ENCODE data around the gene KEAP1. TPM values are rescaled to one million over a fixed set of nuclear protein-coding genes. Genes with fewer than 3 reads are reported as not detected.

The KEAP1 gene
- total RNA-seq, 2 experiments from 2014 or later, result 10.5 to 11.6 TPM

DNA sequence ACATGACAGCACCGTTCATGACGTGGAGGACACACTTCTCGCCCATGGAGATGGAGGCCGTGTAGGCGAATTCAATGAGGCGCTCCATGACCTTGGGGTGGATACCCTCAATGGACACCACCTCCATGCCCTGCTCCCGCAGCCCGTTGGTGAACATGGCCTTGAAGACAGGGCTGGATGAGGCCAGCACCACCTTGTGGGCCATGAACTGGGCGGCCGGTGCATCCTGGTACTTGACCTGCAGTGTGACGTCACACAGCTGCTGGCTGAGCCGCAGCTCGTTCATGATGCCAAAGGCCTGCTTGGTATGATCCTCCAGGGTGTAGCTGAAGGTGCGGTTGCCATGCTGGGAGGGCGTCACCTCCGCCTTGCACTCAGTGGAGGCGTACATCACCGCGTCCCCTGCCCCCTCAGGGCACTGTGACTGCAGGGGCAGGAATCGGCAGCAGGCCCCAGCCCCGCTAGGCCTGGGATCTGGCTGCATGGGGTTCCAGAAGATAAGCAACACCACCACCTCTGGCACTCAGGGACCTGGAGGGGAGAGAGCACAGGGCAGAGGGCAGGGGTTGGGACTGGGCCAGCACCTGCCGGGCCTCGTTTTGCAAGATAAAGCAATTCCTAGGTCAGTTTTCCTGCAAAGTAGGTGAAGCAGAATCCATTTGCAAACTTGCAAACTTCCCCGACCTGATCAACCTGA, 3.5 kb downstream of the KEAP1 start:
- CTCF ChIA-PET, result interaction anchor here (1.3 kb wide), 1 partner anchor 16 kb away, joined by 3 read pairs; no protein-coding TSS in a partner anchor
- Histone ChIP-seq H3K27me3 (ENCODE audit: control insufficient read depth in 1 of 2, insufficient read depth in 2 of 2, low read length in 2 of 2) (no peaks in the 10 kb centered on the region), H3K4me3 (ENCODE audit: low read length) (no peak overlapping the region), H3K9me3 (ENCODE audit: control insufficient read depth in 1 of 2, insufficient read depth in 1 of 2, low read length in 2 of 2) (no peaks in the 10 kb centered on the region), H3K27ac (ENCODE audit: low read depth in 1 of 2, low read length in 2 of 2) (no peak overlapping the region), H3K36me3 (ENCODE audit: insufficient read depth, low read length) (peaks cover 33% of the 10 kb centered on the region), H3K4me1 (ENCODE audit: insufficient read depth, low read length) (peaks cover 54% of the 10 kb centered on the region)
- H3K27me3 Mint-ChIP-seq, result no peaks in the 10 kb centered on the region
- peaks cover 28% of the 10 kb centered on the region for H3K4me1 Mint-ChIP-seq (ENCODE audit: low read depth)
- DNase-seq (no peak), ATAC-seq (ENCODE audit: poor library complexity) (no peak)
- intact Hi-C loops (cut with DNase I, micrococcal nuclease), result loop anchor here (5.0 to 10.0 kb wide), 2 partner anchors 43 to 155 kb away; partner anchors contain the start of genes ATG4D (in 1 of the 2) and ILF3 (in 1 of the 2)
- H3K36me3 Mint-ChIP-seq (ENCODE audit: low read depth), result peaks cover 27% of the 10 kb centered on the region
- H3K9me3 Mint-ChIP-seq, result no peaks in the 10 kb centered on the region
- POLR2A ChIA-PET, result interaction anchor here (0.7 kb wide), 1 partner anchor 202 kb away, joined by 3 read pairs; the partner anchor contains the start of gene QTRT1
- TF ChIP-seq, protein P1, sequence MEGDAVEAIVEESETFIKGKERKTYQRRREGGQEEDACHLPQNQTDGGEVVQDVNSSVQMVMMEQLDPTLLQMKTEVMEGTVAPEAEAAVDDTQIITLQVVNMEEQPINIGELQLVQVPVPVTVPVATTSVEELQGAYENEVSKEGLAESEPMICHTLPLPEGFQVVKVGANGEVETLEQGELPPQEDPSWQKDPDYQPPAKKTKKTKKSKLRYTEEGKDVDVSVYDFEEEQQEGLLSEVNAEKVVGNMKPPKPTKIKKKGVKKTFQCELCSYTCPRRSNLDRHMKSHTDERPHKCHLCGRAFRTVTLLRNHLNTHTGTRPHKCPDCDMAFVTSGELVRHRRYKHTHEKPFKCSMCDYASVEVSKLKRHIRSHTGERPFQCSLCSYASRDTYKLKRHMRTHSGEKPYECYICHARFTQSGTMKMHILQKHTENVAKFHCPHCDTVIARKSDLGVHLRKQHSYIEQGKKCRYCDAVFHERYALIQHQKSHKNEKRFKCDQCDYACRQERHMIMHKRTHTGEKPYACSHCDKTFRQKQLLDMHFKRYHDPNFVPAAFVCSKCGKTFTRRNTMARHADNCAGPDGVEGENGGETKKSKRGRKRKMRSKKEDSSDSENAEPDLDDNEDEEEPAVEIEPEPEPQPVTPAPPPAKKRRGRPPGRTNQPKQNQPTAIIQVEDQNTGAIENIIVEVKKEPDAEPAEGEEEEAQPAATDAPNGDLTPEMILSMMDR (IDR thresholded peaks at IDR 0.05), result no peak
- H3K4me3 Mint-ChIP-seq, result peak overlapping the region; percentile 87
- H3K27ac Mint-ChIP-seq, result no peak overlapping the region

DNA sequence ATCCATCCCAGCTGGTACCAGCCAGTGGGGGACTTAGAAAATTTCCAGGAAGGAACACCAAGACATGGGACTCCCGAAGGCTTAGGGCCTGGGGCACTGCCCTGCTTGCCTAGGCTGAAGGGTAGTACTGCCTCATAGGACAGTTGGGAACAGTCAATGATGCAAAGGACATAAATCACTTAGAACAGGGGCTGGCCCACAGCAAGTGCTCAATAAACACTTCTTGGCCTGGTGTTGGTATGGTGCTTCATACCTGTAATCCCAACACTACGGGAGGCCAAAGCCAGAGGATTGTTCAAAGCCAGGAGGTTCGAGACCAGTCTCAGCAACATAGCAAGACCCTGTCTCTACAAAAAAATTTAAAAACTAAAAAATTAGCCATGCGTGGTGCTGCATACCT, 5.8 kb downstream of the KEAP1 start:
- Histone ChIP-seq H3K27me3 (ENCODE audit: control insufficient read depth in 1 of 2, insufficient read depth in 2 of 2, low read length in 2 of 2) (no peaks in the 10 kb centered on the region), H3K27ac (ENCODE audit: low read depth in 1 of 2, low read length in 2 of 2) (no peak overlapping the region), H3K36me3 (ENCODE audit: insufficient read depth, low read length) (peaks cover 39% of the 10 kb centered on the region), H3K9me3 (ENCODE audit: control insufficient read depth in 1 of 2, insufficient read depth in 1 of 2, low read length in 2 of 2) (no peaks in the 10 kb centered on the region), H3K4me3 (ENCODE audit: low read length) (no peak overlapping the region), H3K4me1 (ENCODE audit: insufficient read depth, low read length) (peaks cover 48% of the 10 kb centered on the region)
- ATAC-seq (ENCODE audit: poor library complexity) (no peak), DNase-seq (no peak)
- H3K27ac Mint-ChIP-seq, result no peak overlapping the region
- peak overlapping the region; percentile 57 for H3K4me3 Mint-ChIP-seq
- no peaks in the 10 kb centered on the region for H3K27me3 Mint-ChIP-seq
- ChIA-PET CTCF (interaction anchor here (0.7 kb wide), 1 partner anchor 69 kb away, joined by 3 read pairs; no protein-coding TSS in a partner anchor), POLR2A (no interaction called here)
- peaks cover 33% of the 10 kb centered on the region for H3K36me3 Mint-ChIP-seq (ENCODE audit: low read depth)
- TF ChIP-seq, protein P1 (IDR thresholded peaks at IDR 0.05), result no peak
- intact Hi-C loops (cut with DNase I, micrococcal nuclease), result no loop called here
- H3K9me3 Mint-ChIP-seq, result no peaks in the 10 kb centered on the region
- H3K4me1 Mint-ChIP-seq (ENCODE audit: low read depth), result peaks cover 25% of the 10 kb centered on the region

DNA sequence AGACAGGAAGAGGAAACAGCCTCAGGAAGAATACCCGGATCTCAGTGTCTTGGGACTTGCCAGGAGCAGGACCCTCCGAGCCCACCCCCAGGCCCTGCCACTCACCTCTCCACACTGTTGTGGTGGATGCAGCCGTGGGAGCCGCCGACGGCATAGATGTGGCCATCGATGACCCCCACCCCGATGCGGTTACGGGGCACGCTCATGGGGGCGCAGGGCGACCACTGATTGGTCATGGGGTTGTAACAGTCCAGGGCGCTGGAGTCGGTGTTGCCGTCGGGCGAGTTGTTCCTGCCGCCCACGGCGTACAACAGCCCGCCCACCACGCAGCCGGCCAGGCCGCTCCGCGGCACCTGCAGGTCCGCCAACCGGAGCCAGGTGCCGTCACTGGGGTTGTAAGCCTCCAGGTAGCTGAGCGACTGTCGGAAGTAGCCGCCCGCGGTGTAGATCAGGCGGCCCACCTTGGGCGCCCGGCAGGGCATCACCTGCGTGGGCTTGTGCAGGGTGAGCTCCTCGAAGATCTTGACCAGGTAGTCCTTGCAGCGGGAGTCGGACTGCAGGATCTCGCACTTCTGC, 11.6 kb downstream of the KEAP1 start:
- intact Hi-C loops (cut with DNase I, micrococcal nuclease), result no loop called here
- Mint-ChIP-seq H3K4me1 (ENCODE audit: low read depth) (peaks cover 8% of the 10 kb centered on the region), H3K4me3 (no peak overlapping the region), H3K27ac (no peak overlapping the region), H3K9me3 (no peaks in the 10 kb centered on the region), H3K36me3 (ENCODE audit: low read depth) (peaks cover 39% of the 10 kb centered on the region), H3K27me3 (no peaks in the 10 kb centered on the region)
- H3K4me3 ChIP-seq (ENCODE audit: low read length), result no peak overlapping the region
- no peaks in the 10 kb centered on the region for H3K27me3 ChIP-seq (ENCODE audit: control insufficient read depth in 1 of 2, insufficient read depth in 2 of 2, low read length in 2 of 2)
- no peak for DNase-seq
- CTCF ChIA-PET, result interaction anchor here (1.2 kb wide), 1 partner anchor 208 kb away, joined by 3 read pairs; no protein-coding TSS in a partner anchor
- POLR2A ChIA-PET, result no interaction called here
- ATAC-seq (ENCODE audit: poor library complexity), result no peak
- H3K4me1 ChIP-seq (ENCODE audit: insufficient read depth, low read length), result peaks cover under 1% of the 10 kb centered on the region
- no peaks in the 10 kb centered on the region for H3K9me3 ChIP-seq (ENCODE audit: control insufficient read depth in 1 of 2, insufficient read depth in 1 of 2, low read length in 2 of 2)
- no peak overlapping the region for H3K27ac ChIP-seq (ENCODE audit: low read depth in 1 of 2, low read length in 2 of 2)
- H3K36me3 ChIP-seq (ENCODE audit: insufficient read depth, low read length), result peaks cover 60% of the 10 kb centered on the region
- TF ChIP-seq, protein P1 (IDR thresholded peaks at IDR 0.05), result no peak
